B cell (primary cell): ENCODE measurements around the gene PCDHGA5. TPM values are rescaled to one million over a fixed set of nuclear protein-coding genes. Genes with fewer than 3 reads are reported as not detected.

Experiments used
- ATAC-seq: fragments of 200-7000 bp; cut with Tn5 transposase; one replicate; pipeline ENCODE4 v1.10.0; 2021; ENCODE audit warnings: low read depth, mild to moderate bottlenecking, moderate number of reproducible peaks, moderate library complexity
- CTCF ChIA-PET: fragments of 350-600 bp; sonication (Branson Sonifier 250); formaldehyde crosslinking; loops from one replicate; lab custom pipeline; 2021; ENCODE audit warnings: antibody characterized with exemption, inconsistent platforms; lab: Charles Lee
- POLR2A ChIA-PET: fragments of 350-600 bp; sonication (Branson Sonifier 250); formaldehyde crosslinking; loops from one replicate; lab custom pipeline; 2021; ENCODE audit warnings: antibody characterized with exemption; lab: Charles Lee
- DNase-seq: peaks from one replicate; pipeline ENCODE4 v3.0.0; 2013
- H2AFZ ChIP-seq: 2 replicates; pipeline ENCODE4 v1.6.1; 2012; ENCODE audit warnings: mild to moderate bottlenecking, low read depth, low read length; ENCODE audit not compliant: insufficient read depth, poor library complexity, severe bottlenecking
- H3K27ac ChIP-seq, 2 donors: 1 replicate in 1 of 2; 2 replicates in 1 of 2; pipeline ENCODE4 v1.5.1; 2012 to 2013; ENCODE audit warnings: low read length in 2 of 2, mild to moderate bottlenecking in 2 of 2, moderate library complexity in 1 of 2
- H3K27me3 ChIP-seq, 4 experiments: fragments of 200-600 bp in 1 of 4; sonication (generic) in 1 of 4; replicated peaks in 1 of 4; 1 replicate in 2 of 4; 2 replicates in 2 of 4; pipeline versions ENCODE4 v1.6.1 to v1.7.0; 2013 to 2016; ENCODE audit warnings: low read length in 3 of 4, mild to moderate bottlenecking in 2 of 4, mixed read lengths in 1 of 4, moderate library complexity in 1 of 4; ENCODE audit not compliant: insufficient read depth in 4 of 4, control insufficient read depth in 3 of 4; ENCODE audit errors: control extremely low read depth in 1 of 4
- H3K36me3 ChIP-seq, 2 experiments: replicated peaks in 1 of 2; 1 replicate in 1 of 2; 2 replicates in 1 of 2; pipeline versions ENCODE4 v1.6.1 to v1.7.1; 2013; ENCODE audit warnings: low read length in 1 of 2; ENCODE audit not compliant: insufficient read depth in 2 of 2, control insufficient read depth in 1 of 2; ENCODE audit errors: control extremely low read depth in 1 of 2, extremely low read depth in 1 of 2
- H3K4me1 ChIP-seq, 2 donors: fragments of 200-600 bp in 1 of 2; sonication (generic) in 1 of 2; 1 replicate in 1 of 2; 2 replicates in 1 of 2; pipeline versions ENCODE4 v1.5.1 to v1.6.1; 2013 to 2017; ENCODE audit warnings: low read length in 2 of 2; ENCODE audit not compliant: control insufficient read depth in 2 of 2, insufficient read depth in 2 of 2
- H3K4me2 ChIP-seq: replicated peaks from 2 replicates; pipeline ENCODE3; 2012; ENCODE audit warnings: mild to moderate bottlenecking, low read depth, low read length; ENCODE audit not compliant: poor library complexity, severe bottlenecking
- H3K4me3 ChIP-seq, 5 experiments: fragments of 200-600 bp in 1 of 5; sonication (generic) in 1 of 5; 1 replicate in 3 of 5; 2 replicates in 2 of 5; pipeline versions ENCODE4 v1.5.1 to v1.7.0; 2011 to 2016; ENCODE audit warnings: low read length in 4 of 5, mild to moderate bottlenecking in 4 of 5, low read depth in 2 of 5, control low read depth in 1 of 5, moderate library complexity in 1 of 5; ENCODE audit not compliant: insufficient read depth in 1 of 5; ENCODE audit errors: control extremely low read depth in 1 of 5, extremely low read depth in 1 of 5
- H3K79me2 ChIP-seq: fragments of 200-600 bp; sonication (generic); one replicate; pipeline ENCODE4 v1.6.0; 2016; ENCODE audit warnings: low read length; ENCODE audit not compliant: control insufficient read depth, insufficient read depth
- H3K9ac ChIP-seq: fragments of 200-600 bp; sonication (generic); 2 replicates; pipeline ENCODE4 v1.6.1; 2017; ENCODE audit warnings: mild to moderate bottlenecking, low read length, moderate library complexity
- H3K9me3 ChIP-seq, 3 donors: one replicate each; pipeline versions ENCODE4 v1.6.1 to v1.7.1; 2013; ENCODE audit warnings: low read length in 2 of 3; ENCODE audit not compliant: control insufficient read depth in 2 of 3, insufficient read depth in 1 of 3; ENCODE audit errors: control extremely low read depth in 1 of 3
- H4K20me1 ChIP-seq: 2 replicates; pipeline ENCODE4 v1.6.0; 2012; ENCODE audit warnings: mild to moderate bottlenecking, low read length; ENCODE audit not compliant: insufficient read depth, control insufficient read depth, poor library complexity, severe bottlenecking
- H3K27ac Mint-ChIP-seq: one replicate; pipeline ENCODE4 v1.8.0; 2021; ENCODE audit warnings: mixed read lengths
- H3K27me3 Mint-ChIP-seq: one replicate; pipeline ENCODE4 v1.8.0; 2021; ENCODE audit warnings: mixed read lengths
- H3K4me1 Mint-ChIP-seq: one replicate; pipeline ENCODE4 v1.8.0; 2021; ENCODE audit warnings: mixed read lengths
- H3K4me3 Mint-ChIP-seq: one replicate; pipeline ENCODE4 v1.8.0; 2021; ENCODE audit warnings: mixed read lengths
- H3K9me3 Mint-ChIP-seq: one replicate; pipeline ENCODE4 v1.8.0; 2022; ENCODE audit warnings: mixed read lengths; ENCODE audit not compliant: insufficient read depth
- CTCF ChIP-seq: fragments of 200-600 bp; IDR thresholded peaks from one replicate; pipeline ENCODE4 v1.8.0; 2022; ENCODE audit warnings: antibody characterized with exemption, mild to moderate bottlenecking
- EZH2 ChIP-seq: IDR thresholded peaks from 2 replicates; pipeline ENCODE4 v1.6.1; 2012; ENCODE audit warnings: borderline replicate concordance, low read depth, mild to moderate bottlenecking, moderate library complexity, low read length; ENCODE audit not compliant: insufficient read depth, poor library complexity, severe bottlenecking
- WGBS: methylation state at CpG from one replicate; pipeline ENCODE4 v1.1.5; 2013; ENCODE audit warnings: missing lambda C conversion rate; ENCODE audit not compliant: insufficient coverage; 5-methylcytosine and 5-hydroxymethylcytosine counted together
- intact Hi-C: fragments of 100-400 bp; cut with micrococcal nuclease; formaldehyde crosslinking; loops from one replicate; pipeline ENCODE4 v1.10.0; 2022
- polyA plus RNA-seq: library from polyadenylated mRNA; depleted of rRNA; stranded (reverse); fragments of >200 nt; gene quantifications from 2 replicates; pipeline ENCODE4 v1.2.3, GENCODE V29; 2012
- total RNA-seq, 2 donors: library from RNA; stranded (reverse); fragments of 120-200 nt in 1 of 2; gene quantifications; 1 replicate in 1 of 2; 2 replicates in 1 of 2; pipeline versions ENCODE4 v1.2.3 to v1.2.4, GENCODE V29; 2013 to 2022

The PCDHGA5 gene
- total and polyA plus RNA-seq, 2 donors (not counting 1 experiment from before 2014, with no cell fraction given), result 0.21 to 1.7 TPM

DNA sequence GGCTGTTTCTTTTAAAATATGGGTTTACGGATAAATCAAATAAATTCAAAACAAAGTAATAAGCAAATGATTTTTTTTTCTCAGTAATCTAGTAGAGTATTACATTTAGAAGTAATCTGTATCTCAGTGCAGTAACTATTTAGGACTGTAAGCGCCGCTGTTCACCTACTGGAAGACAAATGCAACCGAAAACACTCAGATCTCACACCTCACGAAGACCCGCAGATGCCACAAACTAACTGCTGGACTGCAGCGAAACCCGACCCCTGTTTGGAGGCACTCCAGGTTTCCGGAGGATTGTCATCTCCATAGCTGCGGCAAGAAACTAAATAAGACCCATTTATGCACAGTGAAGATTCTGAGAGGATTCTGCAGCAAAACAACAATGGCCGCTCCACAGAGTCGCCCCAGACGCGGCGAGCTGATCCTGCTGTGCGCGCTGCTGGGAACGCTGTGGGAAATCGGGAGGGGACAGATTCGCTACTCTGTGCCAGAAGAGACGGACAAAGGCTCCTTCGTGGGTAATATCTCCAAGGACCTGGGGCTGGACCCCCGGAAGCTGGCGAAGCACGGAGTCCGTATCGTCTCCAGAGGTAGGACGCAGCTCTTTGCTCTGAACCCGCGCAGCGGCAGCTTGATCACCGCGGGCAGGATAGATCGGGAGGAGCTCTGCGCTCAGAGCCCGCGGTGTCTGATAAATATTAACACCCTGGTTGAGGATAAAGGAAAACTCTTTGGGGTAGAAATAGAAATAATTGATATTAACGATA lies 28.7 kb downstream of the PCDHGA5 start, which contains the start of gene PCDHGA8:
PCDHGA8 (plus strand) TSS at position 205 of the 770 bp plus-strand sequence; CDS start at position 386, 181 bp downstream.
- TF ChIP-seq EZH2, result no peak
- no peak for TF ChIP-seq CTCF
- CTCF ChIA-PET, result interaction anchor here (3.1 kb wide), 1 partner anchor 171 kb away, joined by 13 read pairs; no protein-coding TSS in a partner anchor
- Histone ChIP-seq H3K4me3 (no peak within 1 kb of the TSS), H3K36me3 (no peaks in the 10 kb centered on the region), H3K9ac (no peak within 1 kb of the TSS), H3K79me2 (no peaks in the 10 kb centered on the region), H3K4me2 (no peak within 1 kb of the TSS), H3K9me3 (peaks cover 1 to 51% (median 26%) of the 10 kb centered on the region in 3 donors), H4K20me1 (no peaks in the 10 kb centered on the region), H2AFZ (no peak within 1 kb of the TSS), H3K27ac (no peak within 1 kb of the TSS), H3K27me3 (peaks cover 0 to 61% (median 38%) of the 10 kb centered on the region in 4 experiments), H3K4me1 (no peaks in the 10 kb centered on the region)
- Mint-ChIP-seq H3K27me3 (peaks cover 60% of the 10 kb centered on the region), H3K4me1 (no peaks in the 10 kb centered on the region), H3K27ac (no peak within 1 kb of the TSS), H3K4me3 (no peak within 1 kb of the TSS), H3K9me3 (peaks cover 12% of the 10 kb centered on the region)
- WGBS, result 44% methylated on average over 26 of the region's 38 CpGs
- ATAC-seq, result no peak
- no peak for DNase-seq
- intact Hi-C loops, result no loop called here
- POLR2A ChIA-PET, result no interaction called here

GRCh38 chr5:141393267-141393666 lies 29.3 kb downstream of the PCDHGA5 start:
- Histone ChIP-seq H3K79me2 (no peaks in the 10 kb centered on the region), H3K36me3 (no peaks in the 10 kb centered on the region), H3K9me3 (peaks cover under 1 to 54% (median 26%) of the 10 kb centered on the region in 3 donors), H2AFZ (no peak overlapping the region), H3K4me2 (no peak overlapping the region), H3K27ac (no peak overlapping the region), H3K4me1 (no peaks in the 10 kb centered on the region), H3K27me3 (peaks cover 0 to 60% (median 38%) of the 10 kb centered on the region in 4 experiments), H4K20me1 (no peaks in the 10 kb centered on the region), H3K9ac (no peak overlapping the region), H3K4me3 (no peak overlapping the region)
- no peak overlapping the region for H3K27ac Mint-ChIP-seq
- H3K4me1 Mint-ChIP-seq, result no peaks in the 10 kb centered on the region
- H3K27me3 Mint-ChIP-seq, result peaks cover 58% of the 10 kb centered on the region
- ATAC-seq, result no peak
- H3K4me3 Mint-ChIP-seq, result no peak overlapping the region
- POLR2A ChIA-PET, result interaction anchor here (0.7 kb wide), 1 partner anchor 45 kb away, joined by 3 read pairs; no protein-coding TSS in a partner anchor
- CTCF ChIA-PET, result interaction anchor here (3.1 kb wide), 1 partner anchor 171 kb away, joined by 13 read pairs; no protein-coding TSS in a partner anchor
- 41% methylated on average over 13 of the region's 21 CpGs for WGBS
- TF ChIP-seq CTCF (no peak), EZH2 (no peak)
- peaks cover 12% of the 10 kb centered on the region for H3K9me3 Mint-ChIP-seq
- no peak for DNase-seq
- intact Hi-C loops, result no loop called here
